Stimulated activated CD8-positive, alpha-beta memory T cell treated with anti-CD3 and anti-CD28 coated beads, Interleukin-15, amount 100 ng/mL, for 1 hour (primary cell): ENCODE results near the gene PLEKHM2.
"Not testable (repeated sequence)": the region's sequence is repeated elsewhere in the genome, so short reads cannot be mapped to it uniquely, and the experiment has no call there.

Experiments
- DNase-seq: peaks from one replicate; pipeline ENCODE4 v3.0.0-alpha.2; 2020; ENCODE audit warnings: low read depth

PLEKHM2 gene

DNA sequence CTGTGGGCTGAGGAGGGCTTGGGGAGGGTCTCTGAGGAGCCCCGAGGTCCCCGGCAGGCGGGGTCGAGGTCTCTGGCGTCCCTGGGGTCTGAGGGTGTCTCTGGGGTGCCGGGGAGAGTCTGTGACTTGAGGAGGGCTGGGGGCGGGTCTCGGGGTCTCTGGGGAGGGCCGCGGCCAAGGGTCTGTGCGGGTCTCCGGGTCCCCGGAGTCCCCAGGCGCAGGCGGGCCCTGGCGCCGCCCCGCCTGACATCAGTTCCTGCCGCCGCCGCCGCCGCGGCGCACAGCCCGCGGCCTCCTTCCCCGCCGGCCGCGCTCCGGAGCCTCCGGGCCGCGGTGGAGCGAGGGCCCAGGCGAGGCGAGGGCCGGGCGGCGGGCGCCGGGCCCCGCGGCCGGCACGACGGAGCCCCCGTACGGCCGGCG, at the start of gene PLEKHM2:
Gene PLEKHM2, plus strand, starts transcription at position 279 of the 420 bp plus-strand sequence. CDS start 239 bp downstream, outside the sequence.
- no peak for DNase-seq

- no peak for DNase-seq
Measured at GRCh38 chr1:15636436-15636835, 47.7 kb upstream of the PLEKHM2 start.

DNA sequence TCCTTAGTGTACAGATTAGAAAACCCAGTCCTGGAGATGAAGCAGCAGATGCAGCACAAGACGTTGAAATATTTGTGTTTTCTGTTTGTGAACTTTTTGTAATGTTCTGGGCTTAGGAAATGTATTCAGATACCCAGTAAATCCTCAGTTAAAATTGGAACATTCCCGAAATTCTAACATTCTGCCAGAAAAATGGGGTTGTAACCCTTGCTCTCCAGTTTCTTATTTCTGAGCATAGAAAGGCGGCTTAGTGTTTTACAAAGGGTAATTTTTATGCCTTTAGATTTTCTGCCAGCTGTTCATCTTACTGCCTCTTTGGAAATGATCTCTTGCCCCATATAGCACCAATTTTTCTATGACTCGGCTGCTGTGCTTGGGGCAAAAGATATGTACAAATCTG, 46.3 kb upstream of the PLEKHM2 start:
- no peak for DNase-seq

DNA sequence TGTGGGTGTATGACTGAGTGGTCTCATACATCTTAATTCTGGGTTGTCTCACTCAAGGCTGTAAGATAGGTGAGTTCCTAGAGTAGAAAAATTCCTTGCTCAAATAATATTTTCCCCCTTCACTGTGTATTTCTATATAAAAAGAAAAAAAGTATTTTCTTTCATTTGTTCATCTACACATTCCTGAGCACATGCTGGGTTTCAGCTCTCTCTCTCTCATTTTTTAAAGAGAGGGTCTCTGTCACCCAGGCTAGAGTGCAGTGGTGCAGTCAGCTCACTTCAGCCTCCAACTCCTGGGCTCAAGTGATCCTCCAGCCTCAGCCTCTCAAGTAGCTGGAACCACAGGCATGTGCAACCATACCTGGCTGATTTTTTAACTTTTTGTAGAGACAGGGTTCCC, 44.9 kb upstream of the PLEKHM2 start:
- no peak for DNase-seq

- no peak for DNase-seq
Measured at GRCh38 chr1:15639931-15640330, 44.2 kb upstream of the PLEKHM2 start.

GRCh38 chr1:15640667-15641066, 43.5 kb upstream of the PLEKHM2 start:
- no peak for DNase-seq

DNA sequence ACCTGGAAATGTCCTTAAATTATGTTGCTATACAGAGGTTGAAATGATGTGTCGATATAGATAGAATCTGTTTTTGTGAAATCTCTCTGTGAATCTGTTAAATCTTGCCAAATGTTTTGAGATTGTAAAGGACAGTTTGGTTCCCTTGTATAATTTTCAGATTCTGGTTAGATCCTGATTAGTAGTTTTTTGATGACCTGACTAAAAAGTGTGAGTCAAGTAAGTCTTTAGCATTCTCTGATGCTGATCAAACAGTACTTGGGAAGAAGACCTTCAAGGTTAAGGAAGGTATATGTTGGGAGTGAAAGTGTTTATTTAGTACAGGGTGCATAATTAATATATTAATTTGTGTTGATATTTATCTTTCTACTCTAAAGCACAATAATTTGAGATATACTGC, 34.2 kb upstream of the PLEKHM2 start:
- no peak for DNase-seq

DNA sequence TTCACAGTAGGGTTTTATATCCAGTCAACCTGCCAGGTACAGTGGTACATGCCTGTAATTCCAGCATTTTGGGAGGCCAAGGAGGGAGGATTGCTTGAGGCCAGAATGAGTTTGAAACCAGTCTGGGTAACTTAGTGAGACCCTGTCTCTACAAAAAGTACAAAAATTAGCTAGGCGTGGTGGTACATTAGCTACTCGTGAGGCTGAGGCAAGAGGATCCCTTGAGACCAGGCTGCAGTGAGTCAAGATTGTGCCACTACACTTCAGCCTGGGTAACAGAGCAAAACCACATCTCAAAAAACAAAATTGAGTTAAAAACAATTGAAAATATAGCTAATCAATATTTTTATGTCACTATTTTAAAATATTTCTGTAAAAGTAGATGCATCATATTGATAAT, 33.7 kb upstream of the PLEKHM2 start:
- no peak for DNase-seq

- not testable (repeated sequence) for DNase-seq
Measured at GRCh38 chr1:15652130-15652529, 32.0 kb upstream of the PLEKHM2 start.

DNA sequence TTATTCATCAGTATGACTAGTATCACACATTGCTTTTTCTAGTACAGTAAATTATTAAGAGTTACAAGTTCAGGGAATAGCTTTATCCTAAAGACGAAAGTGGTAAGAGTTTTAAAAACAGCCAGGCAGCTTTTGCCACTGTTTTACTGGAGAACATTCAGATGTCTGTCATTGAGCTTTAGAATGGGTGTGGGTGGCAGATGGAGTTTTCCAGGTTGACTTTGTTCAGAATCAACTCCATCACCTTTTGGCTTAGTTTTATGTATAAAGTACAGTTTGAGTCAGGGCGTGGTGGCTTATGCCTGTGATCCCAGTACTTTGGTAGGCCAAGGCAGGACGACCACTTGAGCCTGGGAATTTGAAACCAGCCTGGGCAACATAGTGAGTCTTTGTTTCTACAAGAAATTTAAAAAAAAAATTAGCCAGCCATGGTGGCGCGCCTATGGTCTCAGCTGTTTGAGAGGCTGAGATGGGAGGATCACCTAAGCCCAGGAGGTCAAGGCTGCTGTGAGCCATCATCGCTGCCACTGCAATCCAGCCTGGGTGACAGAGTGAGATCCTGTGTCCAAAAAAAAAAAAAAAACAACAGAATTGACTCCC, 29.9 kb upstream of the PLEKHM2 start:
- DNase-seq: no peak

GRCh38 chr1:15656464-15656863, 27.7 kb upstream of the PLEKHM2 start:
- DNase-seq: no peak

DNA sequence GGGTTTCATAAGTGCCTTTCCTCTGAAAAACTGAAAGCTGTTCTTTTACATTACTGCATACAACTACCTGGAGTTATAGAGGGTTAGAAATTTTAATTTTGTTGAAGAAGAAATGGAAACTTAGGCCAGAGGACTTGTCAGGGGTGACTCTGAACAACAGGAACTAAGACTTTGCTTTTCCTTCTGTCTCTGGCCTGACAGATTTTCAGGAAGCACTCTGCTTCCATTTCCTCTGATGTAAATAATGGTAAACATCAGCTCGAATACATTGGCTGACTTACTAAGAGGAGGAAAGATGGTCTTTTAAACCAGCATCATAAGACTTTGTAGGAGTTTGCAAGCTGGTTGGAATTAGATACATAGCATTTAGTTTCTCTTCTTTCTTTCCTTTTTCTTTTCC, 27.1 kb upstream of the PLEKHM2 start:
- no peak for DNase-seq

DNA sequence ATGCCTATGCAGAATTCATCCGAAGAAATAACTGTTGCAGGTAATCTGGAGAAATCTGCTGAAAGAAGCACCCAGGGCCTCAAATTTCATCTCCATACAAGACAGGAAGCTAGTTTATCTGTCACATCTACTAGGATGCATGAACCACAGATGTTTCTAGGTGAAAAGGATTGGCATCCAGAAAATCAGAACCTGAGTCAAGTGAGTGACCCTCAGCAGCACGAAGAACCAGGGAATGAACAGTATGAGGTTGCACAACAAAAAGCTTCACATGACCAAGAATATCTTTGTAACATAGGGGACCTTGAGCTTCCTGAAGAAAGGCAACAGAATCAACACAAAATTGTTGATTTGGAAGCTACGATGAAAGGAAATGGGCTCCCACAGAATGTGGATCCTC, 24.0 kb upstream of the PLEKHM2 start:
- no peak for DNase-seq

GRCh38 chr1:15662477-15662876, 21.6 kb upstream of the PLEKHM2 start:
- no peak for DNase-seq

DNA sequence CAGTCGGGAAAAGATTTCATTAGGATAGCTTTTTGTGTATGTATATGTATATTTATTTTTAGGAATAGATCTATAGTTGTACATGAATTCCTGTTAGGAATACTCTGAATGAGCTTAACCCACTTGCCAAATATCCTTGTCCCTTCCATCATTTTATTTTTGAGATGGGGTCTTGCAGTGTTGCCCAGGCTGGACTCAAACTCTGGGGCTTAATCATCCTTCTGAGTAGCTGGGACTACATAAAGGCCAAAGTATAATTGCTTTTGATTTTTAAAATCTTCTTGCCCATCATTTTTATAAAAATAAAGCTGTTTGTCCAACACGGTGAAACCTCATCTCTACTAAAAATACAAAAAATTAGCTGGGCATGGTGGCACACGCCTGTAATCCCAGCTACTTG, 20.2 kb upstream of the PLEKHM2 start:
- DNase-seq: no peak

DNA sequence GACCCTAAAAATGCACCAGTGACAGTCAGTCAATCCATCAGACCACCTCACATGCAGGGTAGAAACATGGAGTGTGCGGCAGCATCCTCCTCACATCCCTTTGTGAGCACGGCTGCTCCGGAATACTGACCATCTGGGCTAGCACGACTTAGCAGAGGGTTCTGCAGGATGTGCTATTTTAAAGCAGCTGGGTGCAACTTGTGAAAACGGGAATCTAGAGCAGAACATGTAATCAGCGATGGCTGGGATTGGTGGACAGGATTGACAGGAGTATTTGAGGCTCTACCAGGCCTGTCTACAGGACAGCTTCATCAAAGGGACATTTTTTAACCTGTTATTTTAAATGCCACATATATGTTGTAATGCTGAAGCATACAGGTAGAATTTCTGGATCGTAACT, 16.8 kb upstream of the PLEKHM2 start:
- DNase-seq: no peak

GRCh38 chr1:15668089-15668754, 15.9 kb upstream of the PLEKHM2 start:
- DNase-seq: no peak

GRCh38 chr1:15669074-15669473, 15.0 kb upstream of the PLEKHM2 start:
- DNase-seq: no peak

GRCh38 chr1:15669864-15670263, 14.3 kb upstream of the PLEKHM2 start:
- DNase-seq: no peak

DNA sequence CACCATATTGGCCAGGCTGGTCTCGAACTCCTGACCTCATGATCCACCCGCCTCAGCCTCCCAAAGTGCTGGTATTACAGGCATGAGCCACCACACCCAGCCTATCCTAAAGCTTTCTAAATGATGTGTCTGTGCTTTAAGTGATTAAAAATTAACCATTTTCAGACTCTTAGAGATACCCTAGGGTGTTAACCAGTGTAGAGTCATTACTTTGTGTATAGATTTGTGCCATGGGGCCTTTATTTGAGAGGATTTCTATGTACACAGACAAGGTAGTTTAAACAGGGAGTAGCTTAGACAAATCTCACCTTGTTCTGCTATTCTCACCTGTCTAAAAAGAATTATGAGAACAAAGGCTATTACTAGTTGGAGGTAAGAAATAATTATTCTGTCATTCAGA, 12.7 kb upstream of the PLEKHM2 start:
- no peak for DNase-seq

DNA sequence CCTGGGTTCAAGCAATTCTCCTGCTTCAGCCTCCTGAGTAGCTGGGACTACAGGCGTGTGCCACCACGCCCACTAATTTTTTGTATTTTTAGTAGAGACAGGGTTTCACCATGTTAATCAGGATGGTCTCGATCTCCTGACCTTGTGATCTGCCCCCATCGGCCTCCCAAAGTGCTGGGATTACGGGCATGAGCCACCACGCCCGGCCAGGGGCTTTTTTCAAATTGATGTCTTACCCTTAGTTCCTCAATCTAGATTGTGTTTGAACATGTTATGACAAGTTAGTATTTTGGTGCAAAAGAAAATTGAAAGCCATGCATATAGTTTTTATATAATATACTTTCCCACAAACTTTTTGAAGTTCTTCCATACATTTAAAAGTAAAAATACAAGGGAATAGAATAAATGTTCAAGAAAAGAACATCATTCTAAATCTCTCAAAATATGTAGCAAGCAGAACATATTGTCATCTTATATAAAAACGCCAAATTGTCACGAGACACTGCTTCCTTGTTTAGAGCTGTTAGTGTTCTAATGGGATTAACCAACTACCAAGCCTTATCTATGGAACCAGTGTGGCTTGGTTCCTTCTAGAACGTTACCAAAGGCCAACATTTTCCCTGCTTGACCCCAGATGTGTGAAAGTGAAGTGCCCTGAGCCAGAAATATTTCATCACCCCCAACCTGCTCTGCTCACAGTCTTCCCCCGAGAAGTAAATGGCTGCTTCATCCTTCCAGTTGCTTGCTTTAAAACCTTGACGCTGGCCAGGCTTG, 9.5 kb upstream of the PLEKHM2 start:
- DNase-seq: no peak

GRCh38 chr1:15676010-15676409, 8.1 kb upstream of the PLEKHM2 start:
- DNase-seq: no peak
